ENCODE data around the gene TARS1. TPM values are rescaled to one million over a fixed set of nuclear protein-coding genes. Genes with fewer than 3 reads are reported as not detected.
A peak's percentile ranks its signal among the peaks of the same experiment; 100 is the strongest.

Gene TARS1
- 253 to 304 TPM (median 256 TPM) in 3 replicates for total RNA-seq (2021)
- Bru-seq, nascent RNA: percentile 98 among the genes with signal in this experiment
- long read RNA-seq, experiment 1, full-length matches to known transcripts: 897 of 1,019 reads
- long read RNA-seq, experiment 1, partial matches to known transcripts: 86 of 1,019 reads
- long read RNA-seq, experiment 1, other reads (novel, unspliced or antisense): 36 of 1,019 reads
- long read RNA-seq, experiment 2, full-length matches to known transcripts: 161 of 290 reads
- long read RNA-seq, experiment 2, partial matches to known transcripts: 109 of 290 reads
- long read RNA-seq, experiment 2, other reads (novel, unspliced or antisense): 20 of 290 reads
- long read RNA-seq, experiment 3, full-length matches to known transcripts: 472 of 528 reads
- long read RNA-seq, experiment 3, partial matches to known transcripts: 33 of 528 reads
- long read RNA-seq, experiment 3, other reads (novel, unspliced or antisense): 23 of 528 reads

GRCh38 chr5:33440482-33441240, at the start of gene TARS1:
TARS1 (plus strand) TSS chr5:33440965; CDS start chr5:33441087, 122 bp downstream.
- H3K4me3 Mint-ChIP-seq: no peak within 1 kb of the TSS
- H3K4me1 Mint-ChIP-seq: peaks cover 32% of the 10 kb centered on the region
- ChIA-PET POLR2A (interaction anchor here (0.8 to 1.0 kb wide), 2 partner anchors 38 to 491 kb away, joined by 3 to 4 read pairs; no protein-coding TSS in a partner anchor), CTCF (interaction anchor here (0.9 to 1.0 kb wide), 2 partner anchors 148 to 495 kb away, joined by 4 to 5 read pairs; no protein-coding TSS in a partner anchor)
- no peaks in the 10 kb centered on the region for H3K9me3 Mint-ChIP-seq
- no peaks in the 10 kb centered on the region for H3K27me3 Mint-ChIP-seq (ENCODE audit: low read depth)
- DNase-seq (ENCODE audit: low spot score) (peak; percentile 98), ATAC-seq (peak; percentile 97)
- peaks cover 17% of the 10 kb centered on the region for H3K36me3 Mint-ChIP-seq
- H3K27ac Mint-ChIP-seq: no peak within 1 kb of the TSS
- TF ChIP-seq CREM (CRISPR knock-in tag; IDR thresholded peaks at IDR 0.05) (0 out of 2 replicates have a peak, but pooled peaks have one; percentile 18), NR2C2 (CRISPR knock-in tag; IDR thresholded peaks at IDR 0.05) (no peak), E2F4 (CRISPR knock-in tag; IDR thresholded peaks at IDR 0.05; ENCODE audit: borderline replicate concordance, low read depth) (no peak), SP1 (CRISPR knock-in tag; conservative IDR thresholded peaks at IDR 0.05) (peak; percentile 89), GABPB1 (CRISPR knock-in tag; IDR thresholded peaks at IDR 0.05) (peak; percentile 100), USF2 (CRISPR knock-in tag; IDR thresholded peaks at IDR 0.05) (peak; percentile 31; the same call in 1 of the 2 replicates), ZNF532 (CRISPR knock-in tag; IDR thresholded peaks at IDR 0.05; ENCODE audit: borderline replicate concordance) (0 out of 2 replicates have a peak, but pooled peaks have one; percentile 19), ARID4B (CRISPR knock-in tag; IDR thresholded peaks at IDR 0.05; ENCODE audit: borderline replicate concordance) (peak; percentile 34; the same call in 1 of the 2 replicates), CREB1 (CRISPR knock-in tag; IDR thresholded peaks at IDR 0.05) (peak; percentile 72; the same call in 1 of the 2 replicates), MAX (CRISPR knock-in tag; IDR thresholded peaks at IDR 0.05) (peak; percentile 93), ZNF281 (CRISPR knock-in tag; IDR thresholded peaks at IDR 0.05) (0 out of 2 replicates have a peak, but pooled peaks have one; percentile 88), TEAD4 (CRISPR knock-in tag; IDR thresholded peaks at IDR 0.05) (no peak), ZNF396 (CRISPR knock-in tag; IDR thresholded peaks at IDR 0.05; ENCODE audit: borderline replicate concordance) (no peak), MYBL2 (CRISPR knock-in tag; IDR thresholded peaks at IDR 0.05) (0 out of 2 replicates have a peak, but pooled peaks have one; percentile 47), NFYB (CRISPR knock-in tag; conservative IDR thresholded peaks at IDR 0.05; ENCODE audit: low read depth) (peak; percentile 78), FOXK1 (CRISPR knock-in tag; IDR thresholded peaks at IDR 0.05) (peak; percentile 25; the same call in 1 of the 2 replicates), IRF1 (CRISPR knock-in tag; IDR thresholded peaks at IDR 0.05) (0 out of 2 replicates have a peak, but pooled peaks have one; percentile 21), ATF3 (CRISPR knock-in tag; conservative IDR thresholded peaks at IDR 0.05) (peak; percentile 89)

All from WTC11 (cell line).